Endodermal cell (in vitro differentiated cells): ENCODE measurements around the gene CLEC11A. TPM values are rescaled to one million over a fixed set of nuclear protein-coding genes. Genes with fewer than 3 reads are reported as not detected.

Source experiments
- DNase-seq: peaks from one replicate; pipeline ENCODE4 v3.0.0-alpha.2; 2017
- H3K27ac ChIP-seq: 2 replicates; pipeline ENCODE4 v1.5.1; 2013; ENCODE audit warnings: mild to moderate bottlenecking, low read depth, low read length, moderate library complexity
- H3K27me3 ChIP-seq: 2 replicates; pipeline ENCODE4 v1.6.1; 2013; ENCODE audit warnings: mild to moderate bottlenecking, low read length, moderate library complexity; ENCODE audit not compliant: insufficient read depth, control insufficient read depth, poor library complexity, severe bottlenecking
- H3K36me3 ChIP-seq: 2 replicates; pipeline ENCODE4 v1.7.0; 2013; ENCODE audit warnings: mild to moderate bottlenecking, low read length, moderate library complexity; ENCODE audit not compliant: control insufficient read depth, insufficient read depth
- H3K4me1 ChIP-seq: one replicate; pipeline ENCODE4 v1.7.0; 2013; ENCODE audit warnings: low read length; ENCODE audit not compliant: control insufficient read depth, insufficient read depth
- H3K4me3 ChIP-seq: 2 replicates; pipeline ENCODE4 v1.5.1; 2013; ENCODE audit warnings: mild to moderate bottlenecking, low read length, moderate library complexity
- H3K9ac ChIP-seq: 2 replicates; pipeline ENCODE4 v1.6.1; 2013; ENCODE audit warnings: mild to moderate bottlenecking, low read length, moderate library complexity; ENCODE audit not compliant: poor library complexity, severe bottlenecking; ENCODE audit errors: extremely low read depth
- H3K9me3 ChIP-seq: 2 replicates; pipeline ENCODE4 v1.6.1; 2013; ENCODE audit warnings: mild to moderate bottlenecking, low read length, moderate library complexity; ENCODE audit not compliant: control insufficient read depth
- H3K27ac Mint-ChIP-seq: 2 replicates; pipeline ENCODE4 v1.8.0; 2020; ENCODE audit warnings: mixed read lengths
- H3K27me3 Mint-ChIP-seq: 2 replicates; pipeline ENCODE4 v1.8.0; 2021; ENCODE audit warnings: mild to moderate bottlenecking, mixed read lengths; ENCODE audit not compliant: insufficient read depth
- H3K36me3 Mint-ChIP-seq: 2 replicates; pipeline ENCODE4 v1.8.0; 2020; ENCODE audit warnings: low read depth, mixed read lengths
- H3K4me1 Mint-ChIP-seq: 2 replicates; pipeline ENCODE4 v1.8.0; 2020; ENCODE audit warnings: mixed read lengths
- H3K4me3 Mint-ChIP-seq: 2 replicates; pipeline ENCODE4 v1.8.0; 2020; ENCODE audit warnings: mild to moderate bottlenecking, moderate library complexity, mixed read lengths
- H3K9me3 Mint-ChIP-seq: 2 replicates; pipeline ENCODE4 v1.8.0; 2020; ENCODE audit warnings: mild to moderate bottlenecking, mixed read lengths
- CTCF ChIP-seq: fragments of 200-600 bp; sonication (generic); conservative IDR thresholded peaks from 2 replicates; pipeline ENCODE4 v1.5.0; 2021; ENCODE audit warnings: antibody characterized with exemption, mild to moderate bottlenecking
- WGBS, 2 experiments: methylation state at CpG; one replicate each; pipeline versions ENCODE4 v1.1.5 to v1.1.7; 2013; ENCODE audit warnings: missing lambda C conversion rate in 2 of 2, mixed read lengths in 1 of 2; ENCODE audit not compliant: insufficient coverage in 1 of 2, insufficient read length in 1 of 2; 5-methylcytosine and 5-hydroxymethylcytosine counted together
- total RNA-seq, 2 donors: library from RNA; stranded (reverse); fragmentation: NEBNext Ultra II Directional in 1 of 2; extraction: Animal tissue kit (Norgen Biotek cat#: 25700) in 1 of 2; gene quantifications; 2 replicates in 1 of 2; 3 replicates in 1 of 2; pipeline ENCODE4 v1.2.1, GENCODE V29; 2021

Gene CLEC11A
- total RNA-seq, 2 donors from 2014 or later: 4.0 to 6.2 TPM

- H3K27ac Mint-ChIP-seq: no peak overlapping the region
- H3K4me3 ChIP-seq: no peak overlapping the region
- H3K9ac ChIP-seq: no peak overlapping the region
- H3K27me3 Mint-ChIP-seq: peaks cover 37% of the 10 kb centered on the region
- no peaks in the 10 kb centered on the region for H3K4me1 ChIP-seq
- DNase-seq: peak; percentile 74
- H3K4me3 Mint-ChIP-seq: no peak overlapping the region
- H3K27ac ChIP-seq: no peak overlapping the region
- TF ChIP-seq CTCF: no peak
- H3K27me3 ChIP-seq: no peaks in the 10 kb centered on the region
- WGBS, 2 experiments: 82% methylated on average over 5 to 10 of the region's 11 CpGs
- H3K36me3 Mint-ChIP-seq: no peaks in the 10 kb centered on the region
- H3K36me3 ChIP-seq: no peaks in the 10 kb centered on the region
- H3K4me1 Mint-ChIP-seq: peaks cover 2% of the 10 kb centered on the region
- no peaks in the 10 kb centered on the region for H3K9me3 ChIP-seq
- H3K9me3 Mint-ChIP-seq: no peaks in the 10 kb centered on the region
Measured at GRCh38 chr19:50739914-50740426, 16.8 kb downstream of the CLEC11A start.

GRCh38 chr19:50741179-50741933, 18.2 kb downstream of the CLEC11A start:
- no peak overlapping the region for H3K4me3 ChIP-seq
- no peaks in the 10 kb centered on the region for H3K4me1 ChIP-seq
- Mint-ChIP-seq H3K4me1 (peaks cover 2% of the 10 kb centered on the region), H3K36me3 (no peaks in the 10 kb centered on the region), H3K27ac (no peak overlapping the region), H3K9me3 (no peaks in the 10 kb centered on the region), H3K27me3 (peaks cover 28% of the 10 kb centered on the region), H3K4me3 (no peak overlapping the region)
- no peak for DNase-seq
- H3K9ac ChIP-seq: no peak overlapping the region
- TF ChIP-seq CTCF: no peak
- no peak overlapping the region for H3K27ac ChIP-seq
- H3K9me3 ChIP-seq: no peaks in the 10 kb centered on the region
- no peaks in the 10 kb centered on the region for H3K27me3 ChIP-seq
- 72 to 75% methylated on average over 6 to 17 of the region's 18 CpGs for WGBS, 2 experiments
- H3K36me3 ChIP-seq: no peaks in the 10 kb centered on the region

- H3K36me3 Mint-ChIP-seq: no peaks in the 10 kb centered on the region
- Histone ChIP-seq H3K27me3 (no peaks in the 10 kb centered on the region), H3K9ac (no peak overlapping the region), H3K9me3 (no peaks in the 10 kb centered on the region), H3K27ac (no peak overlapping the region), H3K4me1 (no peaks in the 10 kb centered on the region), H3K4me3 (no peak overlapping the region), H3K36me3 (no peaks in the 10 kb centered on the region)
- H3K4me3 Mint-ChIP-seq: no peak overlapping the region
- peaks cover 20% of the 10 kb centered on the region for H3K27me3 Mint-ChIP-seq
- 81 to 83% methylated on average over 3 to 6 of the region's 6 CpGs for WGBS, 2 experiments
- H3K4me1 Mint-ChIP-seq: peaks cover 2% of the 10 kb centered on the region
- TF ChIP-seq CTCF: no peak
- no peaks in the 10 kb centered on the region for H3K9me3 Mint-ChIP-seq
- no peak overlapping the region for H3K27ac Mint-ChIP-seq
- no peak for DNase-seq
Measured at GRCh38 chr19:50743537-50743936, 20.4 kb downstream of the CLEC11A start.
